Measurements from ENCODE around the gene APOD.

APOD gene

GRCh38 chr3:195555110-195555509 is 28.6 kb downstream of the APOD start:
- no peak for DNase-seq (ENCODE audit: low read depth in 4 of 4, low spot score in 1 of 4)

GRCh38 chr3:195554458-195554857 is 29.3 kb downstream of the APOD start:
- no peak for DNase-seq (ENCODE audit: low read depth in 4 of 4, low spot score in 1 of 4)

GRCh38 chr3:195553268-195553667 is 30.5 kb downstream of the APOD start:
- no peak for DNase-seq (ENCODE audit: low read depth in 4 of 4, low spot score in 1 of 4)

- no peak for DNase-seq (ENCODE audit: low read depth in 4 of 4, low spot score in 1 of 4)
Observed at GRCh38 chr3:195551381-195551978, 32.3 kb downstream of the APOD start.

GRCh38 chr3:195550723-195551122 is 33.0 kb downstream of the APOD start:
- no peak for DNase-seq (ENCODE audit: low read depth in 4 of 4, low spot score in 1 of 4)

- peak in 2 of 4 experiments; percentile 35 to 45 for DNase-seq (ENCODE audit: low read depth in 4 of 4, low spot score in 1 of 4)
Observed at GRCh38 chr3:195549931-195550519, 33.7 kb downstream of the APOD start.

GRCh38 chr3:195548987-195549386 is 34.8 kb downstream of the APOD start:
- DNase-seq (ENCODE audit: low read depth in 4 of 4, low spot score in 1 of 4) = no peak

- DNase-seq (ENCODE audit: low read depth in 4 of 4, low spot score in 1 of 4) = no peak
Observed at GRCh38 chr3:195548501-195548900, 35.2 kb downstream of the APOD start.

GRCh38 chr3:195548006-195548405 is 35.7 kb downstream of the APOD start:
- no peak for DNase-seq (ENCODE audit: low read depth in 4 of 4, low spot score in 1 of 4)

GRCh38 chr3:195546130-195546560 is 37.6 kb downstream of the APOD start:
- DNase-seq (ENCODE audit: low read depth in 4 of 4, low spot score in 1 of 4) = no peak

GRCh38 chr3:195544634-195545033 is 39.1 kb downstream of the APOD start:
- no peak for DNase-seq (ENCODE audit: low read depth in 4 of 4, low spot score in 1 of 4)

GRCh38 chr3:195544230-195544536 is 39.6 kb downstream of the APOD start:
- no peak for DNase-seq (ENCODE audit: low read depth in 4 of 4, low spot score in 1 of 4)

- no peak for DNase-seq (ENCODE audit: low read depth in 4 of 4, low spot score in 1 of 4)
Observed at GRCh38 chr3:195543500-195544229, 40.1 kb downstream of the APOD start.

- peak; percentile 84 to 97 (median 87) for DNase-seq (ENCODE audit: low read depth in 4 of 4, low spot score in 1 of 4)
Observed at GRCh38 chr3:195542698-195543499, 40.8 kb downstream of the APOD start, which contains the start of gene PPP1R2. PPP1R2 (minus strand) TSS chr3:195543325; CDS start chr3:195543025, 300 bp downstream.

GRCh38 chr3:195542316-195542697 is 41.4 kb downstream of the APOD start:
- DNase-seq (ENCODE audit: low read depth in 4 of 4, low spot score in 1 of 4) = no peak

- no peak for DNase-seq (ENCODE audit: low read depth in 4 of 4, low spot score in 1 of 4)
Observed at GRCh38 chr3:195540511-195540910, 43.2 kb downstream of the APOD start.

GRCh38 chr3:195540027-195540426 is 43.7 kb downstream of the APOD start:
- DNase-seq (ENCODE audit: low read depth in 4 of 4, low spot score in 1 of 4) = no peak

GRCh38 chr3:195539479-195539878 is 44.3 kb downstream of the APOD start:
- DNase-seq (ENCODE audit: low read depth in 4 of 4, low spot score in 1 of 4) = no peak

GRCh38 chr3:195537995-195538394 is 45.7 kb downstream of the APOD start:
- peak in 1 of 4 experiments; percentile 50 for DNase-seq (ENCODE audit: low read depth in 4 of 4, low spot score in 1 of 4)

- DNase-seq (ENCODE audit: low read depth in 4 of 4, low spot score in 1 of 4) = no peak
Observed at GRCh38 chr3:195535293-195535692, 48.4 kb downstream of the APOD start.

- no peak for DNase-seq (ENCODE audit: low read depth in 4 of 4, low spot score in 1 of 4)
Observed at GRCh38 chr3:195532834-195533233, 50.9 kb downstream of the APOD start.

GRCh38 chr3:195532345-195532744 is 51.4 kb downstream of the APOD start:
- no peak for DNase-seq (ENCODE audit: low read depth in 4 of 4, low spot score in 1 of 4)
